ENCODE results near the gene EVPL. TPM values are rescaled to one million over a fixed set of nuclear protein-coding genes. Genes with fewer than 3 reads are reported as not detected.

EVPL gene
- polyA plus RNA-seq, 4 donors = 10.7 to 66.4 (median 41.9) TPM

- Histone ChIP-seq H3K4me3 (ENCODE audit: low read depth in 1 of 3, low read length in 3 of 3) (no peak overlapping the region), H3K27ac (ENCODE audit: low read depth in 1 of 3, low read length in 2 of 3) (no peak overlapping the region), H3K36me3 (ENCODE audit: control insufficient read depth in 3 of 3, insufficient read depth in 2 of 3, low read depth in 1 of 3, low read length in 3 of 3) (peaks cover 26 to 73% (median 41%) of the 10 kb centered on the region in 3 donors), H3K9me3 (ENCODE audit: control insufficient read depth in 2 of 2, insufficient read depth in 1 of 2, low read depth in 1 of 2, low read length in 1 of 2) (no peaks in the 10 kb centered on the region), H3K27me3 (ENCODE audit: control insufficient read depth in 3 of 3, insufficient read depth in 3 of 3, low read length in 3 of 3) (no peaks in the 10 kb centered on the region), H3K4me1 (ENCODE audit: control insufficient read depth in 3 of 3, insufficient read depth in 2 of 3, low read depth in 1 of 3, low read length in 2 of 3) (peaks cover 0 to 9% (median 0%) of the 10 kb centered on the region in 3 donors)
- DNase-seq (no peak), FAIRE-seq (no peak)
- 79 to 85% (median 84%) methylated on average over 6 of the region's 6 CpGs for WGBS, 3 donors
Observed at GRCh38 chr17:76039121-76039520, 12.0 kb upstream of the EVPL start.

- Histone ChIP-seq H3K36me3 (ENCODE audit: control insufficient read depth in 3 of 3, insufficient read depth in 2 of 3, low read depth in 1 of 3, low read length in 3 of 3) (peaks cover 21 to 62% (median 36%) of the 10 kb centered on the region in 3 donors), H3K27ac (ENCODE audit: low read depth in 1 of 3, low read length in 2 of 3) (no peak overlapping the region)
Observed at GRCh38 chr17:76038050-76038449, 10.9 kb upstream of the EVPL start.

GRCh38 chr17:76036497-76037261 is 9.6 kb upstream of the EVPL start:
- Histone ChIP-seq H3K36me3 (ENCODE audit: control insufficient read depth in 3 of 3, insufficient read depth in 2 of 3, low read depth in 1 of 3, low read length in 3 of 3) (peaks cover 14 to 49% (median 28%) of the 10 kb centered on the region in 3 donors), H3K27me3 (ENCODE audit: control insufficient read depth in 3 of 3, insufficient read depth in 3 of 3, low read length in 3 of 3) (no peaks in the 10 kb centered on the region), H3K4me1 (ENCODE audit: control insufficient read depth in 3 of 3, insufficient read depth in 2 of 3, low read depth in 1 of 3, low read length in 2 of 3) (peaks cover 0 to 23% (median 0%) of the 10 kb centered on the region in 3 donors), H3K9me3 (ENCODE audit: control insufficient read depth in 2 of 2, insufficient read depth in 1 of 2, low read depth in 1 of 2, low read length in 1 of 2) (peaks cover 0 to 5% of the 10 kb centered on the region in 2 donors), H3K27ac (ENCODE audit: low read depth in 1 of 3, low read length in 2 of 3) (no peak overlapping the region), H3K4me3 (ENCODE audit: low read depth in 1 of 3, low read length in 3 of 3) (no peak overlapping the region)
- 59 to 73% (median 73%) methylated on average over 22 of the region's 22 CpGs for WGBS, 3 donors
- no peak for FAIRE-seq
- DNase-seq = peak in 1 of 2 donors; percentile 27

More at GRCh38 chr17:76038050-76038449, 10.9 kb upstream of the EVPL start:
- H3K9me3 ChIP-seq (ENCODE audit: control insufficient read depth in 2 of 2, insufficient read depth in 1 of 2, low read depth in 1 of 2, low read length in 1 of 2) = peaks cover 0 to 1% of the 10 kb centered on the region in 2 donors
- no peak for DNase-seq
- peaks cover 0 to 10% (median 0%) of the 10 kb centered on the region in 3 donors for H3K4me1 ChIP-seq (ENCODE audit: control insufficient read depth in 3 of 3, insufficient read depth in 2 of 3, low read depth in 1 of 3, low read length in 2 of 3)
- H3K4me3 ChIP-seq (ENCODE audit: low read depth in 1 of 3, low read length in 3 of 3) = no peak overlapping the region
- H3K27me3 ChIP-seq (ENCODE audit: control insufficient read depth in 3 of 3, insufficient read depth in 3 of 3, low read length in 3 of 3) = no peaks in the 10 kb centered on the region
- WGBS, 3 donors = 63 to 74% (median 68%) methylated on average over 3 of the region's 3 CpGs
- FAIRE-seq = no peak

- Histone ChIP-seq H3K4me1 (ENCODE audit: control insufficient read depth in 3 of 3, insufficient read depth in 2 of 3, low read depth in 1 of 3, low read length in 2 of 3) (peaks cover 0 to 32% (median 0%) of the 10 kb centered on the region in 3 donors), H3K36me3 (ENCODE audit: control insufficient read depth in 3 of 3, insufficient read depth in 2 of 3, low read depth in 1 of 3, low read length in 3 of 3) (peaks cover 4 to 31% (median 11%) of the 10 kb centered on the region in 3 donors), H3K27me3 (ENCODE audit: control insufficient read depth in 3 of 3, insufficient read depth in 3 of 3, low read length in 3 of 3) (no peaks in the 10 kb centered on the region), H3K9me3 (ENCODE audit: control insufficient read depth in 2 of 2, insufficient read depth in 1 of 2, low read depth in 1 of 2, low read length in 1 of 2) (peaks cover 0 to 5% of the 10 kb centered on the region in 2 donors), H3K27ac (ENCODE audit: low read depth in 1 of 3, low read length in 2 of 3) (no peak overlapping the region), H3K4me3 (ENCODE audit: low read depth in 1 of 3, low read length in 3 of 3) (no peak overlapping the region)
- WGBS, 3 donors = 83 to 94% (median 92%) methylated on average over 13 of the region's 13 CpGs
- DNase-seq (no peak), FAIRE-seq (no peak)
Observed at GRCh38 chr17:76034428-76035350, 7.6 kb upstream of the EVPL start.

- Histone ChIP-seq H3K4me1 (ENCODE audit: control insufficient read depth in 3 of 3, insufficient read depth in 2 of 3, low read depth in 1 of 3, low read length in 2 of 3) (peaks cover 0 to 43% (median 0%) of the 10 kb centered on the region in 3 donors), H3K9me3 (ENCODE audit: control insufficient read depth in 2 of 2, insufficient read depth in 1 of 2, low read depth in 1 of 2, low read length in 1 of 2) (peaks cover 0 to 5% of the 10 kb centered on the region in 2 donors), H3K27ac (ENCODE audit: low read depth in 1 of 3, low read length in 2 of 3) (peak overlapping the region in 1 of 3 donors; percentile 86), H3K4me3 (ENCODE audit: low read depth in 1 of 3, low read length in 3 of 3) (no peak overlapping the region), H3K36me3 (ENCODE audit: control insufficient read depth in 3 of 3, insufficient read depth in 2 of 3, low read depth in 1 of 3, low read length in 3 of 3) (peaks cover 0 to 17% (median 0%) of the 10 kb centered on the region in 3 donors), H3K27me3 (ENCODE audit: control insufficient read depth in 3 of 3, insufficient read depth in 3 of 3, low read length in 3 of 3) (no peaks in the 10 kb centered on the region)
- FAIRE-seq = no peak
- WGBS, 3 donors = 96 to 100% (median 98%) methylated on average over 6 of the region's 6 CpGs
- no peak for DNase-seq
Observed at GRCh38 chr17:76033139-76033538, 6.0 kb upstream of the EVPL start.

GRCh38 chr17:76032780-76033108 is 5.6 kb upstream of the EVPL start:
- WGBS, 3 donors = 75 to 80% (median 78%) methylated on average over 5 of the region's 5 CpGs
- peak overlapping the region in 1 of 3 donors; percentile 86 for H3K27ac ChIP-seq (ENCODE audit: low read depth in 1 of 3, low read length in 2 of 3)
- no peaks in the 10 kb centered on the region for H3K27me3 ChIP-seq (ENCODE audit: control insufficient read depth in 3 of 3, insufficient read depth in 3 of 3, low read length in 3 of 3)
- peaks cover 0 to 5% of the 10 kb centered on the region in 2 donors for H3K9me3 ChIP-seq (ENCODE audit: control insufficient read depth in 2 of 2, insufficient read depth in 1 of 2, low read depth in 1 of 2, low read length in 1 of 2)
- peaks cover 0 to 14% (median 0%) of the 10 kb centered on the region in 3 donors for H3K36me3 ChIP-seq (ENCODE audit: control insufficient read depth in 3 of 3, insufficient read depth in 2 of 3, low read depth in 1 of 3, low read length in 3 of 3)
- no peak overlapping the region for H3K4me3 ChIP-seq (ENCODE audit: low read depth in 1 of 3, low read length in 3 of 3)
- FAIRE-seq (no peak), DNase-seq (no peak)
- H3K4me1 ChIP-seq (ENCODE audit: control insufficient read depth in 3 of 3, insufficient read depth in 2 of 3, low read depth in 1 of 3, low read length in 2 of 3) = peaks cover 0 to 46% (median 0%) of the 10 kb centered on the region in 3 donors

GRCh38 chr17:76032073-76032779 is 5.1 kb upstream of the EVPL start:
- WGBS, 3 donors = 52 to 69% (median 65%) methylated on average over 20 of the region's 20 CpGs
- H3K27me3 ChIP-seq (ENCODE audit: control insufficient read depth in 3 of 3, insufficient read depth in 3 of 3, low read length in 3 of 3) = no peaks in the 10 kb centered on the region
- H3K27ac ChIP-seq (ENCODE audit: low read depth in 1 of 3, low read length in 2 of 3) = peak overlapping the region in 1 of 3 donors; percentile 86
- peaks cover 0 to 10% (median 0%) of the 10 kb centered on the region in 3 donors for H3K36me3 ChIP-seq (ENCODE audit: control insufficient read depth in 3 of 3, insufficient read depth in 2 of 3, low read depth in 1 of 3, low read length in 3 of 3)
- H3K9me3 ChIP-seq (ENCODE audit: control insufficient read depth in 2 of 2, insufficient read depth in 1 of 2, low read depth in 1 of 2, low read length in 1 of 2) = peaks cover 0 to 5% of the 10 kb centered on the region in 2 donors
- no peak for FAIRE-seq
- peak; percentile 37 to 88 for DNase-seq
- peaks cover 0 to 51% (median 0%) of the 10 kb centered on the region in 3 donors for H3K4me1 ChIP-seq (ENCODE audit: control insufficient read depth in 3 of 3, insufficient read depth in 2 of 3, low read depth in 1 of 3, low read length in 2 of 3)
- no peak overlapping the region for H3K4me3 ChIP-seq (ENCODE audit: low read depth in 1 of 3, low read length in 3 of 3)
